ENCODE measurements around the gene MGLL.

MGLL gene

GRCh38 chr3:127833281-127834032, 11.1 kb upstream of the MGLL start:
- no peak for DNase-seq

GRCh38 chr3:127831723-127832172, 9.4 kb upstream of the MGLL start:
- DNase-seq, result no peak

- DNase-seq, result no peak
Observed at GRCh38 chr3:127829537-127829936, 7.2 kb upstream of the MGLL start.

GRCh38 chr3:127827808-127828207, 5.5 kb upstream of the MGLL start:
- DNase-seq, result no peak

- no peak for DNase-seq
Observed at GRCh38 chr3:127825756-127826155, 3.4 kb upstream of the MGLL start.

- no peak for DNase-seq
Observed at GRCh38 chr3:127824151-127824825, 2.0 kb upstream of the MGLL start.

DNA sequence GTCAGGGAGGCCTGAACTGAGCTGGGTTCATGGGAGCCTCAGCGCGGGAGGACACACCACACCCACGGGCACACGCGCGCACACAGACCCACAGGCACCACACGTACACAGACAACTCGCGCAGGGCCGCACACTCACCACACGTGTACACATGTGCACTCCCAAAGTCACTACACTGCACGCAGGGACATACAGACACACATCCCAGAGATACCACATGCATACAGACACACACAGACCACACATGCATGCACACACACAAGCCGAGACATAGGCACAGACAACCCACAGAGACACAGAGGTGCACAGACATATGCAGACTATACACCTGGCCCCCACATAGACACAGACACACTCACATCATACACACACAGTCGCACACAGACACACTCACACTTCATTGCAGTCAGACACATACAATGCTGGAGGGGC, 1.1 kb upstream of the MGLL start:
- no peak for DNase-seq

DNA sequence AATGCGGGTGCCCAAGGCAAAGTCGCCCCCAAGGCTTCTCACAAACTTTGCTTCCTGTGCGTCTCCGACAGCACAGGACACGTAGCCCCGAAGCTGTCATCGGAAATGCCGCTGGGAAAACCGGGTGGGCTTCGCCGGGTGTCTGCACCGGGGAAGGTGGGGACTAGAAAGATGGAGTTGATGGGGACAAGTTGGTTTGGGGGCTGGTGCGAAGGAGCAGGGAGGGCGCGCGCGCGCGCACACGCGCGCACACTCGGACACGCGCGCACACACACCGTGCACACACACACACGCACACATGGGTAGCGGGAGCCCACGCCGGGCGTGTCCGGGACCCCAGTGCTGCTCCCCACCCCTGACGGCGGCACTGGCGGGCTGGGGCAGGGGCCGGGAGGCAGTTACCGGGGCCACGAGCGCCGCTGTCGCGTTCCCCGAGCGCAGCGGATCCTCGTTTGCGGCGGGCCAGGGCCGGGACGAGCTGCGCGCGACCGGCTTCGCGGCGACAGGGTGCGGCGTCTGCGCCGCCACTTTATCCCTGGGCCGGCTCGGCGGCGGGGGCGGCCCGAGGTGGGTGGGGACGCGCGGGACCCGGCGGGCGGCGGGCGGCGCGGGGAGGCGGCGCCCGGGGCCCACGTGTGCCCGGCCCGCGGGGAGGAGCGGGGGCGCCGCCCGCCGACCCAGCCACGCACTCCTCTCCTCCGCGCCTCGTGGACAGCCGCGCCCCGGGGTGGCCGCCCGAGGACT, 539 bp upstream of the MGLL start:
- no peak for DNase-seq

- no peak for DNase-seq
Observed at GRCh38 chr3:127821394-127821793, 921 bp downstream of the MGLL start.

GRCh38 chr3:127820826-127821313, 1.4 kb downstream of the MGLL start:
- DNase-seq, result no peak

GRCh38 chr3:127820221-127820825, 2.0 kb downstream of the MGLL start:
- no peak for DNase-seq

GRCh38 chr3:127819656-127820055, 2.7 kb downstream of the MGLL start:
- no peak for DNase-seq

GRCh38 chr3:127819086-127819485, 3.2 kb downstream of the MGLL start:
- no peak for DNase-seq

- DNase-seq, result no peak
Observed at GRCh38 chr3:127817406-127817841, 4.9 kb downstream of the MGLL start.

GRCh38 chr3:127816783-127817405, 5.4 kb downstream of the MGLL start:
- DNase-seq, result no peak

GRCh38 chr3:127815641-127816605, 6.4 kb downstream of the MGLL start:
- DNase-seq, result no peak

- DNase-seq, result no peak
Observed at GRCh38 chr3:127815001-127815400, 7.3 kb downstream of the MGLL start.

DNA sequence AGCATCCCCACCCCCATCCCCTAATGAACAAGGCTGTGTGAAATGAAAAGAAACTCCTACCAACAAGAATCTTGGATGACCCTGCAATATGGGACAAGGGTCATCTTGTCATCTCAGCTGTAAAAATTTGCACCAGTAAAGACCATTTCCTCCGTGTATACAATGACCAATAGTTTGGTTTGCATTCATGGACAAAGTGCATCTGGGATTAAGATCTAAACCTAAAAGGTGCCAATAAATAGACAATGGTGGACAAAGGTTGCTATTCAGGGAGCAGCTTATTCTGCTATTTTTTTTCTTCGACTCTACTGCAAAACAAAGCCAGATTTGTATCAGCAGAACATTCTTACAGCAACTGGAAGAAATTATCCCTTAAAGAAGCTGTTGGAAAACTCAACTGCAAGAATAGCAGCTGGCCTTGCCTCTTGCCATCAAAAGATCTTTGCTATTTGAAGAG, 8.0 kb downstream of the MGLL start:
- no peak for DNase-seq

DNA sequence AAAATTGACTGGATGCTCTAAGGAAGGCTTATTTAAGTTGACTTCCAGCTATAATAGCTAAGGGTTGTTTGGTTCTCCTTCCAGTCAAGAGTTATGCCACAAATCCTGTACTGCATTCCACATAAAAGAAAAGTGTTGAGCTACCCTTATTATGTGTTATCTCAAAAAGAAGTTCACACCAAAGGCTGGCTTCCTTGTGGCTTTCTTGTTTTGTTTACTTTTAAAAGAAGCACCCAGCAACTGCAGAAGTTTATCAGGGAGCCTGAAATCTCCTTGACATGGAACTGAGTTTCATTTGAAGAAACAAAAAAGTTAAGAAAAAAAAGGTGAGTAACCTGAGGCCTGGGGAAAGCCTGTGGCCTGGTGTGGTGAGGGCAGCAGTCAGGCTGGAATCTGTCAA, 10.2 kb downstream of the MGLL start:
- DNase-seq, result no peak

DNA sequence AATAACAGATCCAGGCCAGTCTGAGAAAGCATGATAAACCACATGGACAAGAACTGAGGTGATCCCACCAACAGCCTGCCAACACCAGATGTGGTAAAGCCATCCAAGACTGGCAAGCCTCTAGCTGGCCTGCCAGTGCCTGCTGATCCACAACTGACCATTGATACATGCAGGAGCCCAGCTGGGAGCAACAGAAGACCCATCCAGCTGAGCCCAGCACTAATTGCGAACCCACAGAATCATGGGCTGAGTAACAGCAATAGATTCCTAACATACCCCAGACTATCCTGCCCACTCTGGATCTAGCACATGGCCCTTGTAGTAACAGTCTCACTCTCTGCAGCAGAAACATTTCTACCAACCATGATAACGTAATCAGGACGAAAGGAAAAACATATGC, 10.6 kb downstream of the MGLL start:
- DNase-seq, result no peak

- DNase-seq, result no peak
Observed at GRCh38 chr3:127809611-127810010, 12.7 kb downstream of the MGLL start.
